GM12801 (cell line): Measurements from ENCODE around the gene MYPOP.

Experiments
- CTCF ChIP-seq: IDR thresholded peaks from one replicate; pipeline ENCODE4 v1.5.1; 2011; ENCODE audit warnings: control low read depth; ENCODE audit not compliant: insufficient read length; ENCODE audit errors: extremely low read depth

MYPOP gene

GRCh38 chr19:45906221-45906620 lies 3.8 kb upstream of the MYPOP start:
- no peak for TF ChIP-seq CTCF

- TF ChIP-seq CTCF = no peak
Observed at GRCh38 chr19:45905011-45905410, 2.6 kb upstream of the MYPOP start.

GRCh38 chr19:45902651-45903625 lies 525 bp upstream of the MYPOP start:
- no peak for TF ChIP-seq CTCF

- TF ChIP-seq CTCF = no peak
Observed at GRCh38 chr19:45901432-45901911, 941 bp downstream of the MYPOP start.

GRCh38 chr19:45900738-45901431 lies 1.5 kb downstream of the MYPOP start:
- no peak for TF ChIP-seq CTCF

GRCh38 chr19:45899919-45900589 lies 2.4 kb downstream of the MYPOP start:
- TF ChIP-seq CTCF = no peak

- TF ChIP-seq CTCF = no peak
Observed at GRCh38 chr19:45899253-45899652, 3.2 kb downstream of the MYPOP start.
